Activated naive CD4-positive, alpha-beta T cell treated with anti-CD3 and anti-CD28 coated beads for 36 hours (primary cell): ENCODE data around the gene DAAM1. TPM values are rescaled to one million over a fixed set of nuclear protein-coding genes. Genes with fewer than 3 reads are reported as not detected.
A peak's percentile ranks its signal among the peaks of the same experiment; 100 is the strongest.

Experiments
- CTCF ChIA-PET: fragments of 350-600 bp; sonication (Branson Sonifier 250); formaldehyde crosslinking; loops from one replicate; lab custom pipeline; 2021; ENCODE audit warnings: antibody characterized with exemption; lab: Charles Lee
- DNase-seq: peaks from one replicate; pipeline ENCODE4 v3.0.0-alpha.2; 2020
- H3K27ac Mint-ChIP-seq: one replicate; pipeline ENCODE4 v1.8.0; 2021; ENCODE audit warnings: mild to moderate bottlenecking, mixed read lengths
- H3K27me3 Mint-ChIP-seq: one replicate; pipeline ENCODE4 v1.8.0; 2021; ENCODE audit warnings: low read depth, mixed read lengths
- H3K36me3 Mint-ChIP-seq: one replicate; pipeline ENCODE4 v1.8.0; 2021; ENCODE audit warnings: low read depth, mixed read lengths
- H3K4me1 Mint-ChIP-seq: one replicate; pipeline ENCODE4 v1.8.0; 2021; ENCODE audit warnings: low read depth, mixed read lengths
- H3K4me3 Mint-ChIP-seq: one replicate; pipeline ENCODE4 v1.8.0; 2021; ENCODE audit warnings: mild to moderate bottlenecking, moderate library complexity, mixed read lengths
- H3K9me3 Mint-ChIP-seq: one replicate; pipeline ENCODE4 v1.8.0; 2021; ENCODE audit warnings: mixed read lengths
- intact Hi-C: fragments of 100-400 bp; cut with micrococcal nuclease; formaldehyde crosslinking; loops from one replicate; pipeline ENCODE4 v1.15.1; 2023
- total RNA-seq, 2 experiments: library from RNA; stranded (reverse); gene quantifications; one replicate each; pipeline ENCODE4 v1.2.3, GENCODE V29; 2021

Gene DAAM1
- total RNA-seq = 1 to 10 TPM; 7.6 to 8.3 TPM

DNA sequence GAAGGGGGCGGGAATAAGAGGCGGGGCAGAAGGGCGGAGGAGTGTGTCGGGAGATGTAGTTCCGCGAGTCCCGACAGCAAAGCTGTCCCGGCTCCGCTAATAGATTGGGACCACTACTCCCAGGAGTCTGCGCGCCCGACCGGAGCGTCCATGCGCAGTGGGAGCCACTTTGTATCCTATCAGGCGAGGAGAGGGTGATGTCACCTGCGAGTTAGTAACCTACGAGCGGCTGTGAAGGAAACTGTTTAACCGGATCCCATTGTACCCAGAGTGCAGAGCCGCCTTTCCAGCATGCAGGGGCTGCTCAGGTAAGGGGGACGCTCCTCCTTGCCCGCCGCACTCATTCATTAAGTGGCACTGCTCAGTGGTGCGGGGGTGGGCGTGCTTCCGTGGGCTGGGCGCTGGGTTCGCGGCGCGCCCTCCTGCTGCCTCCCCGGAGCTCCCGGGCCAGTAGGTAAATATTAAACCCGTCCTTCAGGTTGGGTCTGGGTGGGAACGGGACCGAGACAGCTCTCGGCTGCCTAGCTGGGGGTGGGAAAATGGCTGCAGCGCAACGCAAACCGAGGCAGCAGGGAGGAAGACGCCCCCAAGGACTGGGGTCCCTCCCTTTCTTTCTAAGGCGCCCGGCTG lies at the start of gene DAAM1:
DAAM1 (plus strand) TSS at position 207 of the 630 bp plus-strand sequence. CDS start 74,811 bp downstream, outside the sequence.
- H3K36me3 Mint-ChIP-seq = no peaks in the 10 kb centered on the region
- H3K27me3 Mint-ChIP-seq = peaks cover 2% of the 10 kb centered on the region
- intact Hi-C loops = loop anchor here (1.0 to 10.0 kb wide), 15 partner anchors 62 to 1798 kb away; partner anchors contain the start of genes CCDC175, DACT1, JKAMP and KIAA0586
- H3K4me3 Mint-ChIP-seq = peak within 1 kb of the TSS; percentile 91
- peaks cover 13% of the 10 kb centered on the region for H3K4me1 Mint-ChIP-seq
- CTCF ChIA-PET = interaction anchor here (1.2 kb wide), 1 partner anchor 255 kb away, joined by 3 read pairs; no protein-coding TSS in a partner anchor
- peak; percentile 97 for DNase-seq
- peak within 1 kb of the TSS; percentile 70 for H3K27ac Mint-ChIP-seq
- H3K9me3 Mint-ChIP-seq = no peaks in the 10 kb centered on the region

DNA sequence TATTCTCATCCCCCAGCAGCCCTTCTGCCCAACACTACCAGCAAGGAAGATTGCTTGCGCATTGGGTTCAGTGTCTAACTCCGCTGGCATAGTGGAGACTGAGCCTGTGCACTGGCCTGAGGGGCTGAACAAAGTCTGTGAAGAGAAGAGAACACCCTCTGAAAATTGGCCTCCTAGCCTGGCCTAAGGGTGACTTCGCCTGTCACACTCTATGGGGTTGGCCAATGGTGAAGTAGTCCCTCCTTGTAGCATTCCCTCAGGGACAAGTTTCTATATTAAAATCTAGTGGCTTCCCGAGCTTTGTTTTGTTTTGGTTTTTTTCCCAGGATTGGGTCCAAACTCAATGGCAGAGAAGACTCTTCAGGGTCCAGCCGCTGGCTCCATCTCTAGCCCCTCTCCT lies 49.1 kb upstream of the DAAM1 start:
- DNase-seq = no peak
- CTCF ChIA-PET = no interaction called here
- no peaks in the 10 kb centered on the region for H3K36me3 Mint-ChIP-seq
- no peaks in the 10 kb centered on the region for H3K4me1 Mint-ChIP-seq
- no peaks in the 10 kb centered on the region for H3K9me3 Mint-ChIP-seq
- intact Hi-C loops = no loop called here
- H3K4me3 Mint-ChIP-seq = no peak overlapping the region
- peaks cover 2% of the 10 kb centered on the region for H3K27me3 Mint-ChIP-seq
- no peak overlapping the region for H3K27ac Mint-ChIP-seq

DNA sequence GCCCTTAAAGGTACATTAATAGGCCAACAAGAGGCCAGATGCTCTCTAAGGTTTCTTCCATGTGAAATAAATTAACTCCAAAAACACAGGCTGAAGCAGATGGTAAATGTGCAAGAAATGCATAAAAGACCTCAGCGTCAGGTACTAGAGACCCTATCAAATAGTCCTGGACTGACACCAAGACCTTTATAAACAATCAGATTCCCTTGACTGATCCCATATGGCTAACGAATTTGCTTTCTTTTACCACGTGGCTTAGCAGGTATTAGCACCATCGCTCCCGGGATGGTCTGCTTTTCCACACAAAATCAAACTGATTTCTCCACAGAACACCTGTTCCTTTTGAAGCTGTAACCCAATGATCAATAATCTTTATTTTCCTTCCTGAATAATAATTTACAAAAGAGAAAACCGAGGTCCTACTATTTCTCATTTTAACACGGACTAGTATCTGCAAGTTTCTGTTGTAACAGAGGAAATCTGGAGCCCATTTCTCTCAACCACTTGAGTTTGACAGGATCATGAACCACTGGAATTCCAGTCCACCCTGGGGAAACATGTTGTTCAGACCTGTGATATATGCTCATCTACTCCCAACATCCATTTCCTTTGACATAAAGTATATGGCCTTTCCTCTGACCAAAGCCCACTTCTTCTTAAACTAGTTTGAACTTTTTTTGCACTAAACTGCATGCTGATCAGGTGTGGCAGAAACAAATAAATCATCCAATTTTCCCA lies 48.2 kb upstream of the DAAM1 start:
- Mint-ChIP-seq H3K36me3 (no peaks in the 10 kb centered on the region), H3K9me3 (no peaks in the 10 kb centered on the region), H3K4me3 (no peak overlapping the region), H3K27ac (no peak overlapping the region), H3K27me3 (peaks cover 2% of the 10 kb centered on the region), H3K4me1 (no peaks in the 10 kb centered on the region)
- DNase-seq = no peak
- CTCF ChIA-PET = no interaction called here
- intact Hi-C loops = no loop called here

DNA sequence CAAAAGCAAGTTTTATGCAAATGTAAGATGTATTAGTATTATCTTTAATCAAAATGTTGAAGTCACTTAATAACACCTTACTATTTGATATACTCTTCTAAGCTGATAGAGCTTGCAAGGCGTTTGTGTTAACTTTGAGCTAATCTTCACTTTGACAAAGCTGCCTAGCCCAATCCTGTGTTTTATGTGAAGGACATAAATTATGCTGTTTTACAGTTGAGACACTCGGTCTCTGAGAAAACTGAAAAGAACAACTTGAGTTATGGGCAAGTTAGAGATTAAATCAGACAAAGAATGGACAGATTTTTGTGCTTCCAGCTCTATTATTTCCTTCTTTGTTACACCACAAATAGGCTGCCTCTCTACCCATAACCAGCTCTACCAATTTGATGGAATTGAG lies 42.0 kb upstream of the DAAM1 start:
- Mint-ChIP-seq H3K4me1 (no peaks in the 10 kb centered on the region), H3K27ac (no peak overlapping the region), H3K9me3 (no peaks in the 10 kb centered on the region), H3K27me3 (peaks cover 2% of the 10 kb centered on the region), H3K36me3 (no peaks in the 10 kb centered on the region), H3K4me3 (no peak overlapping the region)
- CTCF ChIA-PET = no interaction called here
- intact Hi-C loops = no loop called here
- no peak for DNase-seq

DNA sequence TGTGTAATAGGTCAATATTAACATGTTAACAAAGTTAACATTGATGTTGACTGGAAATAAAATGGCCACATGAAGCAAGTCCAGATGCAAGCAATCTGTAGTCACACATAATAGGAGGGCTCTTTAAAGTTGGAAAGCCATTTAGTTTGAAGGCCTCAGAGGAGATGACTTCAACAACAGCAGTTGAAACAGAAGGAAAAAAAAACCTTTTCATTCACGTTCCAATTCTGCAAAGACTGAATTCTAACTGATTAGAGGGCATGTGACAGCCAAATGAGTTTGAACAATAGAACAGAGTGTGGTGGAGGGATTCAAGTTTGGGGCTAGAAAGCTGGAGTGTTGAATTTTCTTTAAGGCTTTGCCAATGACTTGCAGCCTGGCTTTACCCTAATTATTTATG lies 41.5 kb upstream of the DAAM1 start:
- no peak overlapping the region for H3K4me3 Mint-ChIP-seq
- peaks cover 2% of the 10 kb centered on the region for H3K27me3 Mint-ChIP-seq
- H3K4me1 Mint-ChIP-seq = no peaks in the 10 kb centered on the region
- no peak for DNase-seq
- H3K9me3 Mint-ChIP-seq = no peaks in the 10 kb centered on the region
- no peak overlapping the region for H3K27ac Mint-ChIP-seq
- intact Hi-C loops = no loop called here
- CTCF ChIA-PET = interaction anchor here (0.7 kb wide), 1 partner anchor 366 kb away, joined by 4 read pairs; no protein-coding TSS in a partner anchor
- no peaks in the 10 kb centered on the region for H3K36me3 Mint-ChIP-seq

DNA sequence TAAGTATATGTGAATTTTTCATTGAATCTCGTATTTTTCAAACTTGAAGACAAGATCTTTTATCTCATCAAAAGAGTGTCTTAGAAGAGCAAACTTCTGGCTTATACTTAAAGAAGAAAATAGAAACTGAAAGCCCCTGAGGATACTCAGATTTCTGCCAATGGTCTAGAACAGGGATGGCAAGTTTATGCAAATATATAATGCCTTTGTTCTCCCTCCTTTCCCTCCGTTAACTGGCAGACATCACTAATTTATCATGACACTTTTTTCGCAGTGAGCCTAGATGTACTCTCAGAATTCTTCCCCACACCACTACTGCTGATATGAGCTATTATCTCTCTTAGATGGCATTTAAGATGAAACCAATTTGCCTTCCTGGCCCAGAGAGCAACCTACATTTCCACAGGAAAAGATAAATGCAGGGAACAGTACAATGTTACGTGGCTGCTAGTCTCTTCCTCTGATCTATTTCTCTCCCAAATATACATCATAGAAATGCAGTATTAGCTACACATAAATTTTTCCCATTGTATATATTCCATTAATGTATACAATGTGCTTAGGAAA lies 40.0 kb upstream of the DAAM1 start:
- no peak overlapping the region for H3K4me3 Mint-ChIP-seq
- H3K9me3 Mint-ChIP-seq = no peaks in the 10 kb centered on the region
- H3K27me3 Mint-ChIP-seq = no peaks in the 10 kb centered on the region
- CTCF ChIA-PET = no interaction called here
- intact Hi-C loops = no loop called here
- no peaks in the 10 kb centered on the region for H3K36me3 Mint-ChIP-seq
- DNase-seq = no peak
- no peak overlapping the region for H3K27ac Mint-ChIP-seq
- no peaks in the 10 kb centered on the region for H3K4me1 Mint-ChIP-seq

DNA sequence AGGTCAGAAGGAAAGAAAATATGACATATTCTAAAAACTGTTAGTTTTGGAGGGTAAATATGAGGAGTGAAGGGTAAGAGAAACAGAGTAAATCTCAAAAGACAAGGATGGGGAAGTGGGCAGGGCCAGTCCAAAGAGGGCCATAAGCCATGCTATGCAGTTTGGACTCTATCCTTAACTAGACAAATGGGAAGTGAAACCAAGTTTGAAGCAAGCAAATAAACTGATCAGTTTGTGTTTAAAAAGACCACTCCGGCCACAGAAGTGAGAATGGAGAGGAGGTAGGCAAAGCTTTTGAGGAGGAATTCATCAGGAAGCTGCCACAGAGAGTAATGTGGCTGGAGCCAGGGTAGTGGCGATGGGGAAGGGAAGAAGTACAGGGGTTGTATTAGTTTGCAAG lies 37.5 kb upstream of the DAAM1 start:
- no peaks in the 10 kb centered on the region for H3K27me3 Mint-ChIP-seq
- intact Hi-C loops = no loop called here
- CTCF ChIA-PET = interaction anchor here (0.6 kb wide), 1 partner anchor 87 kb away, joined by 3 read pairs; no protein-coding TSS in a partner anchor

DNA sequence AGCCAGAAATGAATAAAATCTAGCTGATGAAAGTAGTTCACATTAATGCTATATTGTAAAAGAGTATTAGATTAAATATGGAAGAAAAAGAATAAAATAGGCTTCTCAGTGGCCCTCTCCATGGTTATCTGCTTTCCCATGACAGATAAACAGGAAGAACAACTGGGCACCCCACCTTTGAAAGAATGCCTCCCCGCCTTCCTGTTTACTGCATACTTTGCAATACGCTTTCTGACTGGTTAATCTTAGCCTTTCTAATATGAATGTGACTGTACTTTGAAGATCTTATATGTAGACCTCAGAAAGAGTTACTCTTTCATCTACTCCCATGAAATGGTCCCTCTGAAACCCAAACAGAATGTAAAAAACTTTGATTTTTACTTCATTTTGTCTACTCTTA lies 34.1 kb upstream of the DAAM1 start:
- Mint-ChIP-seq H3K27ac (no peak overlapping the region), H3K4me3 (no peak overlapping the region), H3K27me3 (no peaks in the 10 kb centered on the region), H3K36me3 (no peaks in the 10 kb centered on the region), H3K4me1 (peaks cover 6% of the 10 kb centered on the region), H3K9me3 (no peaks in the 10 kb centered on the region)
- CTCF ChIA-PET = interaction anchor here (0.6 kb wide), 1 partner anchor 12 kb away, joined by 3 read pairs; no protein-coding TSS in a partner anchor
- no peak for DNase-seq
- intact Hi-C loops = no loop called here

More for the DNA sequence above, 37.5 kb upstream of the DAAM1 start:
- H3K36me3 Mint-ChIP-seq = no peaks in the 10 kb centered on the region
- H3K4me3 Mint-ChIP-seq = no peak overlapping the region
- H3K4me1 Mint-ChIP-seq = peaks cover 6% of the 10 kb centered on the region
- no peak overlapping the region for H3K27ac Mint-ChIP-seq
- H3K9me3 Mint-ChIP-seq = no peaks in the 10 kb centered on the region
- DNase-seq = no peak

DNA sequence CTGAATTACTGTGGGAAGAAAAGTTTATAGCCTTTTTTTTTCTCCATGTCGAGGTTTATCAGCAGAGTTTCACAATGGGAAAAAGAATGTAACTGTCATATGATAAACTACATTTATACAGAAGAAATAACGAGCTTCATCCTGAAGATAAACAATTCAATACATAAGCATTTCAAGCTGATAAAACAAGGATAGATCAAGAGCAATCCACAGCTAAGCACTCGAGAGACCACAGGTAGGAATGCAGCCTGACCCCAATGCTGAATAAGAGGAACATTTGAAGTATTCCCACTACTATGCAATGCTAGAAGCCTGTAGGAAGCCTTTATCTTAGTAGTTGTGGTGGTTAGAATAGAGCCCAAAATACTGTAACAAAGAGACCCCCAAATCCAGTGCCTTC lies 32.6 kb upstream of the DAAM1 start:
- intact Hi-C loops = no loop called here
- H3K4me1 Mint-ChIP-seq = peaks cover 6% of the 10 kb centered on the region
- DNase-seq = no peak
- no peak overlapping the region for H3K27ac Mint-ChIP-seq
- H3K27me3 Mint-ChIP-seq = no peaks in the 10 kb centered on the region
- H3K36me3 Mint-ChIP-seq = no peaks in the 10 kb centered on the region
- CTCF ChIA-PET = no interaction called here
- no peak overlapping the region for H3K4me3 Mint-ChIP-seq
- H3K9me3 Mint-ChIP-seq = no peaks in the 10 kb centered on the region

DNA sequence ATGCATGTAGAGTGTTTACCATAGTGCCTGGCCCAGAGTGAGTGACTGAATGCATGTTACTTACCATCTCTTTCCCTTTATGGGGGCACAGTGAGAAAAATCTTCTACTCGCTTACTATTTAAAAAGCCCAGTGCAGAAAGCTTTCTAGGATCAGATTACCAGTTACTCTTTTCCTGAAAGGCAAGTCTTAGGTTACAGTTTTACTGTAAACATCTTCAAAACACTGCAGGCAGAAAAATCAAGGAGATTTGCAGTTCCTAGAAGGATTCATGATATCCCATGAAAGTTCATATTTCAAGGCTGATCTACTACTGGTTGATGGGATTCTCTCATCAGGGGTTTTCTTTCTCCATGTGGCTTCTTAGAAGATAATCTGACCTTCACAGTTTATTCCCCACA lies 29.3 kb upstream of the DAAM1 start:
- CTCF ChIA-PET = no interaction called here
- Mint-ChIP-seq H3K4me1 (peaks cover 5% of the 10 kb centered on the region), H3K36me3 (no peaks in the 10 kb centered on the region), H3K4me3 (no peak overlapping the region), H3K9me3 (no peaks in the 10 kb centered on the region), H3K27me3 (peaks cover under 1% of the 10 kb centered on the region), H3K27ac (no peak overlapping the region)
- intact Hi-C loops = no loop called here
- DNase-seq = no peak

DNA sequence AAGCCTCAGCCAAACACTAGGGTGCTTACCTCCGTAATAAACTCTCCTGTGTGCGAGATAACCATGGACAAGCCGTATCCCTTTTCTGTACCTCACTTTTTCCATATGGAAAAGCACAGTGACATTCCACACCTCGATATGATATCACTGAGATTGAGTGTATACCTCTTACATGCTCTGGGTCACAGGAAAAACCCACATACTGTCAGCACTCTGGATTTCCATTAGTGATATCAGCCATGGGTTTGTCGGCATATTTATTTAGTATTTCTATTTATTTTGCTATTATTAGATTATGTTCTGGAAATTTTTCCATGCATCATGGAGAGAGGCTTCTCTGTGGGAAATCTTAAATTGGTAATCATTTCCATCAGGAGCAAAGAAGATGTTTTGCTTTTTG lies 28.0 kb upstream of the DAAM1 start:
- Mint-ChIP-seq H3K36me3 (no peaks in the 10 kb centered on the region), H3K27ac (no peak overlapping the region), H3K4me3 (no peak overlapping the region), H3K27me3 (peaks cover 5% of the 10 kb centered on the region), H3K4me1 (peaks cover 2% of the 10 kb centered on the region), H3K9me3 (no peaks in the 10 kb centered on the region)
- DNase-seq = no peak
- CTCF ChIA-PET = no interaction called here
- intact Hi-C loops = no loop called here

DNA sequence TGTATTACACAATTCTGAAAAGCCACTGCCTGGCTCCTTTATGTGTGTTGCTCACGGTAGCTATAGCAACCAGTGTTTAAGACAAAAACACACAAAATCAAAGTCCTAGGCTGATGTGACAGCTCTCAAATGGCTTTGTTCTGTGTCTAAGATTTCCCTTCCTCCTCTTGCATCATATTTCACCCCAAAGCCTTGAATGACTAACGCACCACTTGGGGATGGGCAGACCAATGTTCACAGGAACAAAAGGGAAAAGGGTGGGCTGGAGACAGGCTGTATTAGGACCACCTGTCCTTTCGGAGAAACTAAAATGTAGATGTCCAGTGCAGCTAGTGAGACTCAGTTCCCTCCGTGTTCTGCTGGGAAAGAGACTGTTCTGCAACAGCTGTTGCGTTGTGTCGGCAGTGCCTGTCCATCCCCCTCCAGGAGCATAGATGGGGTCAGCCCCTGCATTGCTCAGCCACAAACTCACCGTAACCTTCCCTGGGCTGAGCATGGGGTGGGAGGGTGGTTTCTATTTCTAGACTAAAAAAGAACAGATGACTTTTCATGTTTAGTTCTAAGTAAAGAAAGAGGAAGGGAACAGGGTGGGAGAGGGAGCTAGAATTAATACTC lies 26.8 kb upstream of the DAAM1 start:
- Mint-ChIP-seq H3K9me3 (no peaks in the 10 kb centered on the region), H3K27me3 (peaks cover 5% of the 10 kb centered on the region), H3K36me3 (no peaks in the 10 kb centered on the region), H3K27ac (no peak overlapping the region), H3K4me3 (no peak overlapping the region), H3K4me1 (peaks cover 2% of the 10 kb centered on the region)
- peak; percentile 9 for DNase-seq
- intact Hi-C loops = no loop called here
- CTCF ChIA-PET = interaction anchor here (0.7 kb wide), 1 partner anchor 22 kb away, joined by 3 read pairs; no protein-coding TSS in a partner anchor
